NCI-H1417 (cell line): Measurements from ENCODE around the gene HLF.

Experiments
- DNase-seq, 3 experiments: peaks; one replicate each; lab custom pipeline; 2025; lab: John Stamatoyannopoulos, UW

Gene HLF

GRCh38 chr17:55274355-55275255 lies 9.8 kb downstream of the HLF start:
- DNase-seq = no peak

- DNase-seq = no peak
Measured at GRCh38 chr17:55275894-55276804, 11.4 kb downstream of the HLF start.

GRCh38 chr17:55278173-55278961 lies 13.6 kb downstream of the HLF start:
- no peak for DNase-seq

- DNase-seq = no peak
Measured at GRCh38 chr17:55279203-55279602, 14.4 kb downstream of the HLF start.

- DNase-seq = no peak
Measured at GRCh38 chr17:55279788-55280187, 15.0 kb downstream of the HLF start.

- no peak for DNase-seq
Measured at GRCh38 chr17:55280212-55280611, 15.5 kb downstream of the HLF start.

GRCh38 chr17:55281649-55282378 lies 17.1 kb downstream of the HLF start:
- DNase-seq = no peak

- no peak for DNase-seq
Measured at GRCh38 chr17:55282379-55282702, 17.6 kb downstream of the HLF start.

- DNase-seq = no peak
Measured at GRCh38 chr17:55282741-55283140, 18.0 kb downstream of the HLF start.

GRCh38 chr17:55283256-55283965 lies 18.7 kb downstream of the HLF start:
- DNase-seq = no peak

- DNase-seq = no peak
Measured at GRCh38 chr17:55284001-55284884, 19.5 kb downstream of the HLF start.

GRCh38 chr17:55284944-55285339 lies 20.2 kb downstream of the HLF start:
- DNase-seq = no peak

GRCh38 chr17:55285340-55286301 lies 20.9 kb downstream of the HLF start:
- peak in 2 of 3 experiments; percentile 4 to 54 for DNase-seq

GRCh38 chr17:55286681-55287589 lies 22.2 kb downstream of the HLF start:
- no peak for DNase-seq

- DNase-seq = no peak
Measured at GRCh38 chr17:55288356-55289105, 23.8 kb downstream of the HLF start.

GRCh38 chr17:55289106-55289446 lies 24.3 kb downstream of the HLF start:
- DNase-seq = no peak

- DNase-seq = no peak
Measured at GRCh38 chr17:55289978-55290377, 25.2 kb downstream of the HLF start.
